ENCODE results near the gene OSBPL1A.

The OSBPL1A gene

DNA sequence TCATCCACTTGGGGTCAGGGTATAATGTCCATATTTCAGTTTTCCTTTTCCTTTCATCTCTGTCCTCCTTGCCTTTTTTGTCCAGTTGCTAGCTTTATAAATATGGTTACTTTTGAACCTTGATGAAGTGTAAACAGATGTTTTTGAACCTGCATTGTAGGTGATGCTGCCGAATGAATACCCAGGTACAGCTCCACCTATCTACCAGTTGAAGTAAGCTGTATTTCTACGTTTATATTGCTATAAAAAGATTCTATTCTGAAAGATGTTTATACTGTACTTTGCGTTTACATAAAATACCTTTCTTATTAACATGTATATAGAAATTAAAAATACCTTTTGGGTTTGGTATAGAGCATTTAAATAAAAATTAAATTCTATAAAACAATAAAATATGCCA, 31.1 kb upstream of the OSBPL1A start:
- TF ChIP-seq, protein P1, sequence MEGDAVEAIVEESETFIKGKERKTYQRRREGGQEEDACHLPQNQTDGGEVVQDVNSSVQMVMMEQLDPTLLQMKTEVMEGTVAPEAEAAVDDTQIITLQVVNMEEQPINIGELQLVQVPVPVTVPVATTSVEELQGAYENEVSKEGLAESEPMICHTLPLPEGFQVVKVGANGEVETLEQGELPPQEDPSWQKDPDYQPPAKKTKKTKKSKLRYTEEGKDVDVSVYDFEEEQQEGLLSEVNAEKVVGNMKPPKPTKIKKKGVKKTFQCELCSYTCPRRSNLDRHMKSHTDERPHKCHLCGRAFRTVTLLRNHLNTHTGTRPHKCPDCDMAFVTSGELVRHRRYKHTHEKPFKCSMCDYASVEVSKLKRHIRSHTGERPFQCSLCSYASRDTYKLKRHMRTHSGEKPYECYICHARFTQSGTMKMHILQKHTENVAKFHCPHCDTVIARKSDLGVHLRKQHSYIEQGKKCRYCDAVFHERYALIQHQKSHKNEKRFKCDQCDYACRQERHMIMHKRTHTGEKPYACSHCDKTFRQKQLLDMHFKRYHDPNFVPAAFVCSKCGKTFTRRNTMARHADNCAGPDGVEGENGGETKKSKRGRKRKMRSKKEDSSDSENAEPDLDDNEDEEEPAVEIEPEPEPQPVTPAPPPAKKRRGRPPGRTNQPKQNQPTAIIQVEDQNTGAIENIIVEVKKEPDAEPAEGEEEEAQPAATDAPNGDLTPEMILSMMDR (conservative IDR thresholded peaks at IDR 0.05; ENCODE audit: low read depth, low read length), result peak; percentile 26
- no peak for DNase-seq (ENCODE audit: low read depth)
- no peak overlapping the region for H3K4me3 ChIP-seq (ENCODE audit: low read length)

DNA sequence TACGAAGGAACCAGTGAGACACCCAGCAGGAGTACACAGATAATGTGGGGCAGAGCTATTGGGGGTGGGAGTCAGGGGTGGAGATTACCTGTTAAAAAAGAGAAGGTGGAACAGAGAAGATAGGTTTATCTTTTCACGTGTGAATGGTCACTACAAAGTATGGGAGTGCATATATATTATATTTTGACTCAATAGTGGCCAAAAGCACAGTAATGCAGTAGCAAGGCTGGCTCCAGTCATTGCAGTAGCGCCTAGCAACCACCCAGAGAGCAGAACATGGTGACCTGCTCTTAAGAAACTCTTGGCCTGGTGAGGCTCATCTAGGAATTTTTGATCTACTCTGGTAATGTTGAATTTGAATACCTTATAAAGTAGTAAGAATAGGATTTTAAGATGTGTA, 29.9 kb upstream of the OSBPL1A start:
- peak overlapping the region; percentile 69 for H3K4me3 ChIP-seq (ENCODE audit: low read length)
- DNase-seq (ENCODE audit: low read depth), result no peak
- TF ChIP-seq, protein P1 (conservative IDR thresholded peaks at IDR 0.05; ENCODE audit: low read depth, low read length), result no peak

DNA sequence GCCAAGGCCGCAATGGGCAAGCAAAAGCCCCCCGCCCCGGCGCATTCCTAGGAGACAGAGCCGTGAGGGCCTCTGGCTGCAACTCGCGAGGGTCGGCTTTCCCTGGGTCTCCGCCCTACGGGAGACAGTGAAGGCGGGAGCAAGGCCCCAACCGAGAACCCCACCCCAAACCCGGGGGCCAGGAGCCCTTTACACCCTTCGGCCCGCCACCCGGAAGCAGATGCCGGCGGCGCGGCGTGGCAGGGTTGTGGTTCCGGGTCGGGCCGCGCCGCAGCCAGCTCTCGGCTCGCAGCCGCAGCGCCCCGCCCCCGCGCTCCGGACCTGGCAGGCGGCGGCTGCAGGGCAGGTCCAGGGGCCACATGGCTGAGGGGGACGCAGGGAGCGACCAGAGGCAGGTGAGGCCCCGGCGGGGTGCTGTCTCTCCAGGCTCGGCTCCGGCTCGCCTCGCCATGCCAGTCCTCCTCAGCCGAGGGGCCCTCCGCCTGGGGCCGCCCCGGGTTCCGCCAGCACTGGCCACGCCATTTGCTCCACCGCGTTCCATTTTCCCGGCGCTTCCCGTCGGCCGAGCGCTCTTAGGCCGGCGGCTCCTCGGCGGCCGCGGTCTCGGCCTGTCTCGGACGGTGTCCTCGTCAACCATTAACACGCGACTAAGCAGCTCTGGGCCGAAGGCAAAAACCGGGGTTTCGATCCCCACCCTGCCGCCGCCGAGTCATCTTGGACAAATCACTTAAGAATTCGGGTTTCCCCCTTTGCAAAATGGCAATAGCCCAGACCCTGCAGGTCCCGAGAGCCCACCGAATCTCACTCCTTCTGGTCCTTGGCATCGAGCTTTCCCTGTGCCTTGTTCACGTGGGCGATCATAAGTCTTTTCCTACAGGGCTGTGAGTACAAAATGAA, 29.0 kb upstream of the OSBPL1A start, which contains the start of gene IMPACT:
Gene IMPACT (plus strand): TSS at position 273 of the 897 bp plus-strand sequence. CDS start 87 bp downstream, at position 360.
- TF ChIP-seq, protein P1 (conservative IDR thresholded peaks at IDR 0.05; ENCODE audit: low read depth, low read length), result no peak
- peak within 1 kb of the TSS; percentile 69 for H3K4me3 ChIP-seq (ENCODE audit: low read length)
- peak; percentile 31 for DNase-seq (ENCODE audit: low read depth)

DNA sequence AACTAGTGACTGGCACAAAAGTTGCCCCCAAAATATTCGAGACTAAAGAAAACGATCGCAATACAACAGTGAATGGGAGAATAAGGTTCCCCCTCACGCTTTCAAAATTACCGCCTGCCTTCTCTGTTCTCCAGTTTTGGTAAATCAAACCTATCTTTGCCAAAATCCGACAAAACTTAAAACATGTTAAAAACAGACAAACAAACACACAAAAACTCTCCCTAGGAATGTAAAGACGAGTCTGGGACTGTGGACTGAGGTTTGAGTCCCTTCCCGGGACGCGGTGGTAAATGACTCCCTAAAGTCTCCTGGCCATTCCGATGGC, 28.4 kb upstream of the OSBPL1A start:
- DNase-seq (ENCODE audit: low read depth), result no peak
- TF ChIP-seq, protein P1 (conservative IDR thresholded peaks at IDR 0.05; ENCODE audit: low read depth, low read length), result no peak
- peak overlapping the region; percentile 69 for H3K4me3 ChIP-seq (ENCODE audit: low read length)

DNA sequence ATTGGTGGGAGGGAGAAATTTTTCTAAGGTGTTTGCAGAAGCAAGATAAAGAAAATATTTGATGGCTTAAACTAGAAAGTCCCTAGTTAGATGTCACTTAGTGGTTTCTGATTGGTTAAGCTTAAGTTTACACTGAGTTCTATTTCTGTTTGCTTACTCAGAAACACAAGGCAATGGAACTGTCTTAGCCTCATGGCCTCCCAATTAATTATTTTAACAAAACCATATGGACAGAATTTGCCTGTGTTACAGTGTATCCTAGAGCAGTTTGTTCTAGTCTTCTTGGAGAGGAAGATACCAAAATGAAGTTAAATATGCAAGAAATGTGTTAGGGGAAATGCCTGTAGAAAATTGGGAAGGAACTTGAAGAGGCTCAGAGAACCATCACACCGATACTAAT, 24.2 kb upstream of the OSBPL1A start:
- TF ChIP-seq, protein P1 (conservative IDR thresholded peaks at IDR 0.05; ENCODE audit: low read depth, low read length), result no peak
- no peak for DNase-seq (ENCODE audit: low read depth)
- H3K4me3 ChIP-seq (ENCODE audit: low read length), result no peak overlapping the region

DNA sequence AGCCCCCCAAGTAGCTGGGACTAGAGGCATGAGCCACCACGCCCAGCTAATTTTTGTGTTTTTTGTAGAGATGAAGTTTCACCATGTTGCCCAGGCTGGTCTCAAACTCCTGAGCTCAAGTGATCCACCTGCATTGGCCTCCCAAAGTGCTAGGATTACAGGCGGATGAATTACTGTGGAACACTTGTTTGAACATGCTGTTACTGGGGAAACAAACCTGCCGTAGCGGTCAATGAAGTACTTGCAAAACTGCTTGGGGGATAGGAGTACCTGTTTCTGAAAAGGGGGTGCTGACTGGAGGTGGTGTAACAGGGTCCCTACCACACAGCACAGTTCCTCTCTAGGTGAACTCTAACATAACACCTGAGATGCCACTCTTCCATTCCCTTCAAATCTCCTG, 22.9 kb upstream of the OSBPL1A start:
- TF ChIP-seq, protein P1 (conservative IDR thresholded peaks at IDR 0.05; ENCODE audit: low read depth, low read length), result no peak
- no peak for DNase-seq (ENCODE audit: low read depth)
- H3K4me3 ChIP-seq (ENCODE audit: low read length), result no peak overlapping the region

DNA sequence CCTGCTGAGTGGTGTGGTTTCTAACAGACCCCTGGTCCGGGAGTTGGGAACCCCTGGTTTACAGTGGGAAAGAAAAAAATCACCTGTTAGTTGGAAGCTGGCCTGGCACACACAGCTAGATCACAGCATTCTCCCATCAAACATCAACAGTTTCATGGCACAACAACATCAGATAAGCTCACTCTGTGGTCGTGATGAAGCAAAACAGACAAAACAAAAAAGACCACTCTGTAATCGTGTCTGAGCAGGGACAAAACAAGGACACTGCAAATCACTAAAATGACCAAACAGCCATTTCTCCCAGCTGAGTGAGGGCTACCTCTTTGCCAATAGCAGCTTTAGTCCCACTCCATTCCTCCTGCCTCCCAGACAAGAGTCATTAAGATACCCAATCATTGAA, 19.9 kb upstream of the OSBPL1A start:
- TF ChIP-seq, protein P1 (conservative IDR thresholded peaks at IDR 0.05; ENCODE audit: low read depth, low read length), result no peak
- DNase-seq (ENCODE audit: low read depth), result no peak
- H3K4me3 ChIP-seq (ENCODE audit: low read length), result no peak overlapping the region
